NOMO-1 treated with dmso at 0.1 percent for 144 hours (cell line): ENCODE data around the gene ALDH4A1.
A peak's percentile ranks its signal among the peaks of the same experiment; 100 is the strongest.

Experiments used
- DNase-seq: peaks from one replicate; lab custom pipeline; 2025; ENCODE audit not compliant: unreplicated experiment; lab: John Stamatoyannopoulos, UW

ALDH4A1 gene

GRCh38 chr1:18939398-18940302 is 37.3 kb upstream of the ALDH4A1 start:
- no peak for DNase-seq

- no peak for DNase-seq
Measured at GRCh38 chr1:18938707-18939070, 36.3 kb upstream of the ALDH4A1 start.

GRCh38 chr1:18938008-18938706 is 35.8 kb upstream of the ALDH4A1 start:
- DNase-seq, result no peak

- no peak for DNase-seq
Measured at GRCh38 chr1:18937539-18937938, 35.2 kb upstream of the ALDH4A1 start.

- no peak for DNase-seq
Measured at GRCh38 chr1:18936814-18937481, 34.6 kb upstream of the ALDH4A1 start.

GRCh38 chr1:18936471-18936813 is 34.1 kb upstream of the ALDH4A1 start:
- no peak for DNase-seq

GRCh38 chr1:18934205-18935000 is 32.0 kb upstream of the ALDH4A1 start:
- no peak for DNase-seq

GRCh38 chr1:18932879-18933278 is 30.5 kb upstream of the ALDH4A1 start:
- DNase-seq, result no peak

- no peak for DNase-seq
Measured at GRCh38 chr1:18932387-18932786, 30.0 kb upstream of the ALDH4A1 start.

- DNase-seq, result no peak
Measured at GRCh38 chr1:18931730-18932129, 29.4 kb upstream of the ALDH4A1 start.

GRCh38 chr1:18929686-18930085 is 27.3 kb upstream of the ALDH4A1 start:
- no peak for DNase-seq

GRCh38 chr1:18928985-18929384 is 26.6 kb upstream of the ALDH4A1 start:
- DNase-seq, result no peak

GRCh38 chr1:18928406-18928805 is 26.1 kb upstream of the ALDH4A1 start:
- DNase-seq, result no peak

- peak; percentile 55 for DNase-seq
Measured at GRCh38 chr1:18927654-18928272, 25.4 kb upstream of the ALDH4A1 start.

- no peak for DNase-seq
Measured at GRCh38 chr1:18927082-18927653, 24.8 kb upstream of the ALDH4A1 start.

- DNase-seq, result peak; percentile 83
Measured at GRCh38 chr1:18926315-18927081, 24.1 kb upstream of the ALDH4A1 start.

GRCh38 chr1:18925279-18925678 is 22.9 kb upstream of the ALDH4A1 start:
- no peak for DNase-seq

- no peak for DNase-seq
Measured at GRCh38 chr1:18924221-18924691, 21.9 kb upstream of the ALDH4A1 start.

- DNase-seq, result no peak
Measured at GRCh38 chr1:18923756-18924211, 21.4 kb upstream of the ALDH4A1 start.
